HepG2 (cell line): ENCODE results near the gene TEX19. TPM values are rescaled to one million over a fixed set of nuclear protein-coding genes. Genes with fewer than 3 reads are reported as not detected.

ENCODE experiments used
- ATF7-NPFF ChIP-seq: sonication (generic); formaldehyde crosslinking; IDR thresholded peaks from 2 replicates; pipeline ENCODE4 v1.8.1; 2023; ENCODE audit warnings: mild to moderate bottlenecking, low read depth, missing genetic modification reagents, moderate library complexity
- MATR3 ChIP-seq: sonication (generic); formaldehyde crosslinking; IDR thresholded peaks from 2 replicates; pipeline ENCODE4 v1.4.0; 2020; ENCODE audit warnings: missing genetic modification reagents
- MIER3 ChIP-seq: IDR thresholded peaks from 2 replicates; pipeline ENCODE4 v1.6.1; 2016; ENCODE audit warnings: missing compliant biosample characterization, borderline replicate concordance
- NFE2 ChIP-seq: sonication (generic); formaldehyde crosslinking; IDR thresholded peaks from 2 replicates; pipeline ENCODE4 v1.4.0; 2020; ENCODE audit warnings: missing genetic modification reagents
- RAD21 ChIP-seq: fragments of 450-650 bp; formaldehyde crosslinking; IDR thresholded peaks from 2 replicates; pipeline ENCODE4 v1.5.0; 2020; ENCODE audit warnings: mild to moderate bottlenecking
- SAFB2 ChIP-seq: sonication (generic); formaldehyde crosslinking; IDR thresholded peaks from 2 replicates; pipeline ENCODE4 v1.5.1; 2020; ENCODE audit warnings: missing genetic modification reagents, low read depth, mild to moderate bottlenecking, borderline replicate concordance
- SRSF1 ChIP-seq: fragments of 200-400 bp; formaldehyde crosslinking; optimal IDR thresholded peaks from 2 replicates; pipeline ENCODE3; 2017; ENCODE audit warnings: mild to moderate bottlenecking, low read depth, low read length, moderate library complexity
- ZFP90 ChIP-seq: sonication (generic); formaldehyde crosslinking; IDR thresholded peaks from 2 replicates; pipeline ENCODE4 v1.8.0; 2022; ENCODE audit warnings: missing genetic modification reagents, mild to moderate bottlenecking, inconsistent platforms, borderline replicate concordance
- ZNF121 ChIP-seq: sonication (generic); formaldehyde crosslinking; IDR thresholded peaks from 2 replicates; pipeline ENCODE4 v1.5.0; 2020; ENCODE audit warnings: mild to moderate bottlenecking, missing genetic modification reagents
- ZNF180 ChIP-seq: sonication (generic); formaldehyde crosslinking; IDR thresholded peaks from 2 replicates; pipeline ENCODE4 v1.4.0; 2020; ENCODE audit warnings: low read depth, missing genetic modification reagents, borderline replicate concordance
- ZNF335 ChIP-seq: sonication (generic); formaldehyde crosslinking; IDR thresholded peaks from 2 replicates; pipeline ENCODE4 v1.4.0; 2020; ENCODE audit warnings: missing genetic modification reagents
- ZNF501 ChIP-seq: sonication (generic); formaldehyde crosslinking; IDR thresholded peaks from 2 replicates; pipeline ENCODE4 v1.5.1; 2020; ENCODE audit warnings: mild to moderate bottlenecking, moderate library complexity, missing genetic modification reagents
- ZNF782 ChIP-seq: sonication (generic); formaldehyde crosslinking; IDR thresholded peaks from 2 replicates; pipeline ENCODE4 v1.4.0; 2020; ENCODE audit warnings: missing genetic modification reagents, mild to moderate bottlenecking, borderline replicate concordance
- polyA plus RNA-seq, 8 experiments: library from polyadenylated mRNA; depleted of rRNA in 3 of 8; stranded (reverse) in 7 of 8; unstranded in 1 of 8; fragments of >200 nt; fragmentation: Illumina TruSeq in 4 of 8; extraction: Trizol in 4 of 8; gene quantifications; 2 replicates each; pipeline versions ENCODE4 v1.2.1 to v1.2.3, GENCODE V29; 2011 to 2016; ENCODE audit warnings: low read depth in 4 of 8, missing spikeins in 1 of 8, mixed read lengths in 1 of 8; ENCODE audit not compliant: insufficient read depth in 1 of 8
- total RNA-seq, 5 experiments: library from RNA; depleted of rRNA; stranded (reverse); fragments of >200 nt; fragmentation: Illumina TruSeq; extraction: Trizol; gene quantifications; 2 replicates each; pipeline ENCODE4 v1.2.3, GENCODE V29; 2016; ENCODE audit warnings: low read depth in 1 of 5
- TF ChIP-seq, protein P1 (sequence below): sonication (generic); formaldehyde crosslinking; IDR thresholded peaks from 2 replicates; pipeline ENCODE4 v1.9.0; 2021; ENCODE audit warnings: missing genetic modification reagents, borderline replicate concordance
- TF ChIP-seq, protein P2 (sequence below): sonication (generic); formaldehyde crosslinking; IDR thresholded peaks from 2 replicates; pipeline ENCODE4 v1.4.0; 2020; ENCODE audit warnings: mild to moderate bottlenecking, missing genetic modification reagents, borderline replicate concordance
- TF ChIP-seq, protein P3 (sequence below): sonication (generic); formaldehyde crosslinking; IDR thresholded peaks from 2 replicates; pipeline ENCODE4 v1.5.0; 2020; ENCODE audit warnings: missing genetic modification reagents
- TF ChIP-seq, protein P4 (sequence below): sonication (generic); formaldehyde crosslinking; IDR thresholded peaks from 2 replicates; pipeline ENCODE4 v1.5.0; 2020; ENCODE audit warnings: mild to moderate bottlenecking, missing genetic modification reagents

TEX19 gene
- total and polyA plus RNA-seq, 2 of the 13 experiments (the other 11 are each of a cell fraction or from before 2014, with no cell fraction given): 1.3 to 6.0 TPM

DNA sequence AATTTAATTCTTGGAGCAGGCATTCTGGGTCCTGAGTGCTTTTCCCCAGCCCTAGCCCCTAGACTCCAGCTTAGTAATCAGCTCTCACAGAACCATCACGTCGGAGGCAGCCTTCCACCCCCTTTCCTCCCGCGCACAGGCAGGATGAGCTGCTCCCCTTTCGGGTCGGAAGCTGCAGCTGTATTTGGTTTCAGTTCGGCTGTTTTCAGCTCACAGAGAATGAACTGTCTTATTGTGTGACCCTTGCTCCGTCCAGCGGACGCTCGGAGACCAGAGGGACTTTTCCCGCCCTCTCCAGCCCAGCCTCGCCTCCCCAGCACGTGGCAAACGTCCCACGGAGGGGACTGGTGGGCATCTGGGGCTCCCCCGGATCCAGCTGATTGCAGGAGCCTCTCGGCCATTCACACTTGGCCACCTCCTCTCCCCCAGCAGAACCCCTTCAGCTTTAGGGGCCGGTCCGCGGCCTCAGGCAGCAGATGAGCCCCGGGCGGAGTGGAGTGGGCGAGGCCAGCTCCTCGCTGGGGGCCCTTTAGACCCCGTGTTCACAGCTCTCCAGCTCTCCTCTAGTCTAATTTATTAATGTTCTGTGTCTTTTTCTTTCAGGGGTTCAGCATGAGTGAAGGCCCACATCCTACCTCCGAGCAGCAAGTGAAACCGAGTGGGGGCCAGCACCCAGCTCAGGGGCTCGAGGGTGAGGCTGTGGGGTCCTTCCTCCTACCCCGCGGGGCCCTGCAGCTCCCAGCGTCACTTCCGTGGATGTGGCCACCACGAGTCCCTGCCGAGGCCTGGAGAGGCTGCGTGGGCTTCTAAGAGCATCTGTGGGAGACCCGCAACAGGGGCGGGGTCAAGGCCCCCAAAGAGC, 11.7 kb downstream of the TEX19 start (continued):
- no peak for TF ChIP-seq ZNF121 (CRISPR knock-in tag)
- TF ChIP-seq, protein P1, sequence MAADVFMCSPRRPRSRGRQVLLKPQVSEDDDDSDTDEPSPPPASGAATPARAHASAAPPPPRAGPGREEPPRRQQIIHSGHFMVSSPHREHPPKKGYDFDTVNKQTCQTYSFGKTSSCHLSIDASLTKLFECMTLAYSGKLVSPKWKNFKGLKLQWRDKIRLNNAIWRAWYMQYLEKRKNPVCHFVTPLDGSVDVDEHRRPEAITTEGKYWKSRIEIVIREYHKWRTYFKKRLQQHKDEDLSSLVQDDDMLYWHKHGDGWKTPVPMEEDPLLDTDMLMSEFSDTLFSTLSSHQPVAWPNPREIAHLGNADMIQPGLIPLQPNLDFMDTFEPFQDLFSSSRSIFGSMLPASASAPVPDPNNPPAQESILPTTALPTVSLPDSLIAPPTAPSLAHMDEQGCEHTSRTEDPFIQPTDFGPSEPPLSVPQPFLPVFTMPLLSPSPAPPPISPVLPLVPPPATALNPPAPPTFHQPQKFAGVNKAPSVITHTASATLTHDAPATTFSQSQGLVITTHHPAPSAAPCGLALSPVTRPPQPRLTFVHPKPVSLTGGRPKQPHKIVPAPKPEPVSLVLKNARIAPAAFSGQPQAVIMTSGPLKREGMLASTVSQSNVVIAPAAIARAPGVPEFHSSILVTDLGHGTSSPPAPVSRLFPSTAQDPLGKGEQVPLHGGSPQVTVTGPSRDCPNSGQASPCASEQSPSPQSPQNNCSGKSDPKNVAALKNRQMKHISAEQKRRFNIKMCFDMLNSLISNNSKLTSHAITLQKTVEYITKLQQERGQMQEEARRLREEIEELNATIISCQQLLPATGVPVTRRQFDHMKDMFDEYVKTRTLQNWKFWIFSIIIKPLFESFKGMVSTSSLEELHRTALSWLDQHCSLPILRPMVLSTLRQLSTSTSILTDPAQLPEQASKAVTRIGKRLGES (CRISPR knock-in tag): peak; percentile 68; the same call in 1 of the 2 replicates
- peak; percentile 95 for TF ChIP-seq ZFP90 (CRISPR knock-in tag)
- TF ChIP-seq, protein P2, sequence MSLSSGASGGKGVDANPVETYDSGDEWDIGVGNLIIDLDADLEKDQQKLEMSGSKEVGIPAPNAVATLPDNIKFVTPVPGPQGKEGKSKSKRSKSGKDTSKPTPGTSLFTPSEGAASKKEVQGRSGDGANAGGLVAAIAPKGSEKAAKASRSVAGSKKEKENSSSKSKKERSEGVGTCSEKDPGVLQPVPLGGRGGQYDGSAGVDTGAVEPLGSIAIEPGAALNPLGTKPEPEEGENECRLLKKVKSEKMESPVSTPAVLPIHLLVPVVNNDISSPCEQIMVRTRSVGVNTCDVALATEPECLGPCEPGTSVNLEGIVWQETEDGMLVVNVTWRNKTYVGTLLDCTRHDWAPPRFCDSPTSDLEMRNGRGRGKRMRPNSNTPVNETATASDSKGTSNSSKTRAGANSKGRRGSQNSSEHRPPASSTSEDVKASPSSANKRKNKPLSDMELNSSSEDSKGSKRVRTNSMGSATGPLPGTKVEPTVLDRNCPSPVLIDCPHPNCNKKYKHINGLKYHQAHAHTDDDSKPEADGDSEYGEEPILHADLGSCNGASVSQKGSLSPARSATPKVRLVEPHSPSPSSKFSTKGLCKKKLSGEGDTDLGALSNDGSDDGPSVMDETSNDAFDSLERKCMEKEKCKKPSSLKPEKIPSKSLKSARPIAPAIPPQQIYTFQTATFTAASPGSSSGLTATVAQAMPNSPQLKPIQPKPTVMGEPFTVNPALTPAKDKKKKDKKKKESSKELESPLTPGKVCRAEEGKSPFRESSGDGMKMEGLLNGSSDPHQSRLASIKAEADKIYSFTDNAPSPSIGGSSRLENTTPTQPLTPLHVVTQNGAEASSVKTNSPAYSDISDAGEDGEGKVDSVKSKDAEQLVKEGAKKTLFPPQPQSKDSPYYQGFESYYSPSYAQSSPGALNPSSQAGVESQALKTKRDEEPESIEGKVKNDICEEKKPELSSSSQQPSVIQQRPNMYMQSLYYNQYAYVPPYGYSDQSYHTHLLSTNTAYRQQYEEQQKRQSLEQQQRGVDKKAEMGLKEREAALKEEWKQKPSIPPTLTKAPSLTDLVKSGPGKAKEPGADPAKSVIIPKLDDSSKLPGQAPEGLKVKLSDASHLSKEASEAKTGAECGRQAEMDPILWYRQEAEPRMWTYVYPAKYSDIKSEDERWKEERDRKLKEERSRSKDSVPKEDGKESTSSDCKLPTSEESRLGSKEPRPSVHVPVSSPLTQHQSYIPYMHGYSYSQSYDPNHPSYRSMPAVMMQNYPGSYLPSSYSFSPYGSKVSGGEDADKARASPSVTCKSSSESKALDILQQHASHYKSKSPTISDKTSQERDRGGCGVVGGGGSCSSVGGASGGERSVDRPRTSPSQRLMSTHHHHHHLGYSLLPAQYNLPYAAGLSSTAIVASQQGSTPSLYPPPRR (CRISPR knock-in tag): peak; percentile 75; the same call in 1 of the 2 replicates
- TF ChIP-seq NFE2: no peak
- TF ChIP-seq MATR3: no peak
- TF ChIP-seq ZNF501 (CRISPR knock-in tag): peak; percentile 73
- TF ChIP-seq ZNF782 (CRISPR knock-in tag): no peak
- no peak for TF ChIP-seq RAD21
- TF ChIP-seq, protein P3, sequence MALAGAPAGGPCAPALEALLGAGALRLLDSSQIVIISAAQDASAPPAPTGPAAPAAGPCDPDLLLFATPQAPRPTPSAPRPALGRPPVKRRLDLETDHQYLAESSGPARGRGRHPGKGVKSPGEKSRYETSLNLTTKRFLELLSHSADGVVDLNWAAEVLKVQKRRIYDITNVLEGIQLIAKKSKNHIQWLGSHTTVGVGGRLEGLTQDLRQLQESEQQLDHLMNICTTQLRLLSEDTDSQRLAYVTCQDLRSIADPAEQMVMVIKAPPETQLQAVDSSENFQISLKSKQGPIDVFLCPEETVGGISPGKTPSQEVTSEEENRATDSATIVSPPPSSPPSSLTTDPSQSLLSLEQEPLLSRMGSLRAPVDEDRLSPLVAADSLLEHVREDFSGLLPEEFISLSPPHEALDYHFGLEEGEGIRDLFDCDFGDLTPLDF (CRISPR knock-in tag): peak; percentile 92
- peak; percentile 91 for TF ChIP-seq ATF7-NPFF (CRISPR knock-in tag)
- TF ChIP-seq ZNF335: 0 out of 2 replicates have a peak, but pooled peaks have one; percentile 46
- no peak for TF ChIP-seq SAFB2 (CRISPR knock-in tag)
- TF ChIP-seq, protein P4, sequence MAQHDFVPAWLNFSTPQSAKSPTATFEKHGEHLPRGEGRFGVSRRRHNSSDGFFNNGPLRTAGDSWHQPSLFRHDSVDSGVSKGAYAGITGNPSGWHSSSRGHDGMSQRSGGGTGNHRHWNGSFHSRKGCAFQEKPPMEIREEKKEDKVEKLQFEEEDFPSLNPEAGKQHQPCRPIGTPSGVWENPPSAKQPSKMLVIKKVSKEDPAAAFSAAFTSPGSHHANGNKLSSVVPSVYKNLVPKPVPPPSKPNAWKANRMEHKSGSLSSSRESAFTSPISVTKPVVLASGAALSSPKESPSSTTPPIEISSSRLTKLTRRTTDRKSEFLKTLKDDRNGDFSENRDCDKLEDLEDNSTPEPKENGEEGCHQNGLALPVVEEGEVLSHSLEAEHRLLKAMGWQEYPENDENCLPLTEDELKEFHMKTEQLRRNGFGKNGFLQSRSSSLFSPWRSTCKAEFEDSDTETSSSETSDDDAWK: no peak
- TF ChIP-seq ZNF180 (CRISPR knock-in tag): no peak
- TF ChIP-seq SRSF1: no peak
- TF ChIP-seq MIER3: peak; percentile 55; the same call in 1 of the 2 replicates
